ENCODE results near the gene NLK. TPM values are rescaled to one million over a fixed set of nuclear protein-coding genes. Genes with fewer than 3 reads are reported as not detected.

Gene NLK
- total RNA-seq, 1 experiment from 2014 or later: 31.8 TPM

GRCh38 chr17:28240688-28241340 is 198.3 kb downstream of the NLK start:
- Histone ChIP-seq H3K9ac (ENCODE audit: extremely low read depth, insufficient read length, low read length) (no peak overlapping the region), H3T11ph (ENCODE audit: low read length) (no peak overlapping the region), H3K23me2 (ENCODE audit: insufficient read length, low read depth, low read length, poor library complexity, severe bottlenecking) (no peaks in the 10 kb centered on the region), H3K27ac (ENCODE audit: insufficient read length, low read depth, low read length) (no peak overlapping the region), H2BK12ac (ENCODE audit: insufficient read length, low read depth, low read length) (no peak overlapping the region), H2BK120ac (ENCODE audit: low read depth, low read length, poor library complexity, severe bottlenecking) (no peak overlapping the region), H3K56ac (ENCODE audit: insufficient read length, low read depth, low read length) (no peak overlapping the region), H2BK5ac (ENCODE audit: insufficient read length, low read length) (no peak overlapping the region), H2BK20ac (ENCODE audit: low read depth, low read length, poor library complexity, severe bottlenecking) (no peak overlapping the region), H3K18ac (ENCODE audit: insufficient read length, low read depth, low read length) (no peak overlapping the region), H3K4ac (ENCODE audit: low read depth, low read length) (no peak overlapping the region), H3K23ac (ENCODE audit: insufficient read length, low read depth, low read length) (no peak overlapping the region), H3K14ac (ENCODE audit: insufficient read depth, low read length) (no peak overlapping the region), H3K79me1 (ENCODE audit: insufficient read depth, low read depth, low read length, poor library complexity, severe bottlenecking) (no peaks in the 10 kb centered on the region), H2BK15ac (ENCODE audit: low read depth, low read length) (no peak overlapping the region), H4K8ac (replicated peaks; ENCODE audit: insufficient read length, low read depth, low read length) (no peak overlapping the region), H3K9me3 (ENCODE audit: control insufficient read depth, low read depth, low read length) (no peaks in the 10 kb centered on the region), H4K20me1 (ENCODE audit: control insufficient read depth, insufficient read depth, insufficient read length) (no peaks in the 10 kb centered on the region), H3K27me3 (ENCODE audit: insufficient read depth, low read length) (no peaks in the 10 kb centered on the region), H3K4me2 (ENCODE audit: insufficient read depth, insufficient read length, low read length) (no peak overlapping the region), H2AK5ac (ENCODE audit: insufficient read length, low read length) (no peak overlapping the region), H4K5ac (ENCODE audit: insufficient read length, low read depth, low read length) (no peak overlapping the region), H3K79me2 (ENCODE audit: insufficient read depth, low read length) (no peaks in the 10 kb centered on the region), H4K91ac (ENCODE audit: insufficient read length, low read depth, low read length) (no peak overlapping the region), H3K4me1 (ENCODE audit: insufficient read depth, low read length) (no peaks in the 10 kb centered on the region), H2AFZ (ENCODE audit: low read length) (no peak overlapping the region)
- no peak for DNase-seq
- H3K36me3 Mint-ChIP-seq (ENCODE audit: insufficient read depth in 1 of 3, low read depth in 3 of 3): no peaks in the 10 kb centered on the region; a peak in 2 of 7 replicates
- H3K4me1 Mint-ChIP-seq: peaks cover 13 to 15% of the 10 kb centered on the region in 2 experiments
- H3K9me3 Mint-ChIP-seq: no peaks in the 10 kb centered on the region
- TF ChIP-seq CTCF (conservative IDR thresholded peaks at IDR 0.05): no peak
- H3K27ac Mint-ChIP-seq: no peak overlapping the region
- H3K4me3 Mint-ChIP-seq: no peak overlapping the region
- no CpG with 5 or more reads among the region's 8 CpGs for WGBS (ENCODE audit: extremely low coverage, insufficient read length, low lambda C conversion rate)
- peaks cover under 1% of the 10 kb centered on the region for H3K27me3 Mint-ChIP-seq (ENCODE audit: low read depth)

All from H9 (cell line).